HG03378 (cell line): ENCODE measurements around the gene OLFML2B.
A peak's percentile ranks its signal among the peaks of the same experiment; 100 is the strongest.

Source experiments
- ATAC-seq: cut with Tn5 transposase; IDR thresholded peaks from one replicate; pipeline ENCODE4 v1.9.1; 2021; ENCODE audit warnings: mild to moderate bottlenecking, moderate library complexity; ENCODE audit not compliant: unreplicated experiment

The OLFML2B gene

DNA sequence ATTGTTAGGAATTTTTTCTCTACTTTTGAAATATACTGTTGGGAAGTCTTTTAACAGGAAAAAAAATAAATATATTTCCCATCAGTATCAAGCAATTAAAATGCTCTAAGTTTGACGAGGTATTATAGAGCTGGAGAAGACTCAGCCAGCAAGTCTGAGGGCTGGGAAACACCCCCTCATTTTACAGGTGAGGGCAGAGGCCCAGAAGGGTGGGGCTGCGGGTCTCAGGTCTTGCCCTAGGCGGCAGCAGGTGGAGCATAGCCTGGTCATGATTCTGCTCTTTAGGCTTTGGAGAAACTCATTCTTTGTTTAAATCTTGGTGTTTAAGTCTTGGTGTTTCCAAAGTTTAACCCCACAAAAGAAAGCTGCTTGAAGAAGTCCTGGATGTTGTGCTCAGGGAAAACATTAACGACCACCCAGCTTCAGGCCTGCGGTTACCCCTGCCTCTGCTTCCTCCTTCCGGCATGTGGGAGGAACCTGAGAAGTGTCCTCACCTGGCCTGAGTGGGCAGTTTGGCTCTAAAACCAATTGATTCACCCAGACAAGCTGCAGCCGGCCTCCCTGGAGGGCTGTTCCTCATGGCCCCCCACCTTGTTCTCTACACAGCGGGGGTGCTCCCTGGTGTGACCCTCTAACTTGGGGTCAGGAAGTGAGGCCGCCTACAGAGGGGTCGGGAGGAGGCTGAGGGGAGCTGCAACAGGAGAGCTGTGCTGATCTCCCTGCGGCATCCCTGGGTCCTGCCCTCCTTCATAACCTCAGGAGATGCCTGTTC is 41.7 kb downstream of the OLFML2B start:
- no peak for ATAC-seq

DNA sequence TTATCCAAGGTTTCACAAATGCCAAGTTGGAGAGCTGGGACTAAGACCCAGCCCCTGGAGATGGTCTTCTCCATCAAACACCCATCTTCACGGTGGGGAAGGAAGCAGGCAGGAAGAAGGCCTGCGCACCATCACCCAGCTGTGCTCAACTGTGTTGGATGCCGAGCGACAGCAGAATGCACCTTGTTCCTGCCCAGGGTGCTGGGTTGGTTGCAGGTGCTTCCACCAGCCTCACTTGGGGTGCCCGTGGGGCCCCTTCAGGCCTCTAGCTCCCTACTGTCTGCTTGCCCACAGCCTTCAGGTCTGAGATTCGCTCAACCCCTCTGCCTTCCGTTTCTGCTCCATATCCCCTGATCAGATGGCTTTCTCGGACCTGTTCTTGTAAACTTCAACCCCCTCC is 42.5 kb downstream of the OLFML2B start:
- no peak for ATAC-seq

DNA sequence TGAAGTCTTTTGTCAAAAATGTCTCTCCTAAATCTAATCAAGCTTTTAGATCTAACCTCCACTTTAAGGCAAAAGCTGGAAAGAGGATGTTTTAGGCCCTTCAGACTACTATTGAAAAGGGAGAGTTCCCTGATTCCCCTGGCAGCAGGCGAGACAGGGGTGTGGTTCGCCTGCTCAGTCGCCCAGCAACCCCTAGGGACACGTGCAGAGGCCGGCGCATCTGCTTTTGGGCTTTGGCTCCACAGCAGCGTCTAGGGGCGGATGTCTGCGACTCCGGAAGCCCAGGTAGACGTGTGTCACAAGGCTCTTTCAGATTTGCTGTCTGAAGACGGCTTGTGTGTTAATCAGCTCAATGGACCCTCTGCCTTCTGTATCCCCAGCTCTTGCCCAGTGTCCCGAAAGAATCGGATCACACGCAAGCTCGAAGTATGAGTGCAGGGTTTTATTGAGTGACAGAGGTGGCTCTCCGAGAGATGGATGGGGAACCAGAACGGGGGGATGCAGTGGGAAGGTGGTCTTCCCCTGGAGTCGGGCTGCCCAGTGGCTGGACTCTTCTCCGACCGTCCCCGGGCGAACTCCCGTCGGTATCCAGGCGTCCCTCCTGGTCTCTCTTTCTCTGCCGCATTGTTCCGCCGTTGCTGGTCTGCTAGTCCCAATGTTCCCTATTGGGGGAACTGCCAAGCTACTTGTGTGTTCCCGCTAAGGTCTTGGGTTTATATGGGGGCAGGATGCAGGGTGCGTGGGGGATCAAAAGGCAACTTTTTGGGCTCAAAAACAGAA is 45.5 kb downstream of the OLFML2B start:
- no peak for ATAC-seq

DNA sequence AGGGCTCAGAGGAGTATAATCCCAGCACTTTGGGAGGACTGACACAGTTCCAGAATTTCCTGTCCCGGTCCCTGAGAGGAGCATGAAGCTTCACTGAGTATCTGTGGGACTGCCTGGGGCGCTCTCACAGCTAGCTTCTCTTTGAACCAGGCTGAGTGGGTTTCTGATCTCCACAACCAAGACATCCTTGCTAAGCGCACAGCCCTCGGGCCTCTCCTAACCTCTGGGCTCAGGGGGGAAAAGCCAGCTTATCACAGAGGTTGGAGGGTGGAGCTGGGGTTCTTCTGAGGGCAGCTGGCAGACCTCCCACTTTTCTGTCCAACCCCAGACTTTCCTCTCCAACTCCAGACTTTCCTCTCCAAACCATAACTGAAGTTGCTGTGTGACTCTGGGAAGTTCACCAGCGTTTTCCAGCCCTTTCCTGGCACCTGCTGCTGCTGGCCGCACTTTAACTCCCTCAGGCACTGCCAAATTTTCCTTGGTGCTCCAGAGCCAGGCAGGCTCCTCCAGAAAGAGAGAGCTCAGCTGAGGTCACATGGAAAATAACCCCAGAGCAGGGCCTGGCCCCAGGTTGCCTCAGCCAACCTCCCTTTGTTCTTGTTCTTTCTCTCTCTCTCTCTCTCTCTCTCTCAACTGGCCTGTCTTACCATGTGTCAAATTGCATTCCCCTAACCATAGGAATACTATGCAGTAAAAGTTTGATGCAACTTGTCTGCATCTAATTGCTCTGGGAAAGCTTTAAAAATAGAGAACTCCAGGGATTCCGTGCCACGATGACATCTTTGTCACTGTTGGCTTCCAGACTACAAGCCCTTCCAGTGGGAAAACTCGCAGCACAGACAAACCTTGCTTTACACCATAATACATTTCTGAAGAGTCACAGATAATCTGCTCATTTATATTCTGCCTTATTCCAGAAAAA is 49.5 kb downstream of the OLFML2B start:
- ATAC-seq, result no peak

DNA sequence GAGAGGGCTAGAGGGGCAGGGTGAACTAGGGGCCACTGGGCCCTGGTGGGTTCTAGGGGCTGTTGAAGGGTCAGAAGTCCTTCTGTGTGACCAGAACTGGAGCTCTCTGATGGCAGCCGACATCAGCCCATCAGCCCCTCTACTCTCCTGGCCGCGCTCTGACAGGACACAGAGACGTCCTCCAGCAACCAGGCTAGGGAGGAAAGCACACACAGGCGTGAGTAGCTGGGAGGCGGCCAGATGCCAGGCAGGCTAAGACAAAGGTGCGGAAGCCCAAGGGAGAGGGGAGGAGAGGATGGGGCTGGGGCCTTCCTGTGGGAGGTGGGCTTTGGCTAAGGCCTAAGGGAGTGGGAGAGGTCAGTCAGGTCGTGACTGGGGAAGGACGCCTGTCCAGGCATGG is 50.8 kb downstream of the OLFML2B start:
- no peak for ATAC-seq

DNA sequence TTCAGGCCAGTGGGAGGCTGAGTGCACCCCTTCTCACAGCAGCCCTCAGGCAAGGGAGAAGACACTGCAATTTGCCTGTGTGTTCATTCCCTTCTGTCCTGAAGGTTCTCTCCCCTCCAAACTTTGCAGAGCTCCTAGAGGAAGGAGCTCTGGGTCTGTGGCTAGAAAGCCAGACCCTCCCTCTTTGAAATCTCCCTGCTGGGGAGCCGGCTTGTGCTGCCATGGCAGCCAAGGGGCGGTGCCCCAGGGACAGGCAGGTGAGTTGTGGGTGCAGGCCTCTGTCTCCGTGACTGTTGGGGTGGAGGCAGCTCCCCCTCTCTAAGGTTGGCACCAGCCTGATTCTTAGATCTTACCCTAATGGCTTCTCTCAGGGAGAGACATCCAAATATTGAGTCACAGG is 53.0 kb downstream of the OLFML2B start:
- ATAC-seq, result no peak

DNA sequence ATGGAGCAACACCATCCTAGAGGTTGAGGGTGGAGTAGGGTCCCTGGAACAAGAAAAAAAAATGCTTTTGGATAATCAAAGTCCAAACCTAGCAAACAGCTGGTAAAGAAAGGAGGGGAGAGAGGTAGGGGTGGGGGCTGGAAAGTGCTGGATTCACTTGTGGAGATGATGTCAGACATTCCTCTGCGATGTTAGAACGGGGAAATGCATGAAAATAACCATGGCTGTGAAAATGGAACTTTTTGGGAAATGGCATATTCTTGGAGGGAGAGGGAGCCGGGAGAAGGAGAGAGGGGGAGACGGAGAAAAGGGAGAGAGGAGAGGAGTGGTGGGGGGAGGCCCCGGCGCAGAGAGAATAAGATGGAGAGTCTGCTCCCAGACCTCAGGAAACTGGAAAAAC is 53.6 kb downstream of the OLFML2B start:
- ATAC-seq, result no peak

DNA sequence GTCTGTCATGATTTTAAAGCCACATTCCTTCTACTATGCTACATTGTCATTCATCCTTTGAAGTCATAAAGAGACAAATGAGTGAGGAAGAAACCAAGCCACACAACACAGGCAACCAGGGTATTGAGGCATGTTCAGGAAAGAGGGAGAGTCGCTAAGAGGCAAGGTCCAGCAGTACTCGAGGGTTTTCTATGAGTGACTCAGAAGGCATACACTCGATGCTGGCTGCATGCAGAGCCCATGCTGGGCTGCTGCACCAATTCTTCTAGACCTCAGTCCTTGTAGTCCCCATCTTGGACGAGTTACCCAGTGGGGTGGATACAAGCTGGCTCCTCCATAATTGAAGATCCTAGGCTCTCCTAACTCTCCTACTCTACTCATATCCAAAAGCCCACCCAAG is 57.6 kb downstream of the OLFML2B start:
- no peak for ATAC-seq

DNA sequence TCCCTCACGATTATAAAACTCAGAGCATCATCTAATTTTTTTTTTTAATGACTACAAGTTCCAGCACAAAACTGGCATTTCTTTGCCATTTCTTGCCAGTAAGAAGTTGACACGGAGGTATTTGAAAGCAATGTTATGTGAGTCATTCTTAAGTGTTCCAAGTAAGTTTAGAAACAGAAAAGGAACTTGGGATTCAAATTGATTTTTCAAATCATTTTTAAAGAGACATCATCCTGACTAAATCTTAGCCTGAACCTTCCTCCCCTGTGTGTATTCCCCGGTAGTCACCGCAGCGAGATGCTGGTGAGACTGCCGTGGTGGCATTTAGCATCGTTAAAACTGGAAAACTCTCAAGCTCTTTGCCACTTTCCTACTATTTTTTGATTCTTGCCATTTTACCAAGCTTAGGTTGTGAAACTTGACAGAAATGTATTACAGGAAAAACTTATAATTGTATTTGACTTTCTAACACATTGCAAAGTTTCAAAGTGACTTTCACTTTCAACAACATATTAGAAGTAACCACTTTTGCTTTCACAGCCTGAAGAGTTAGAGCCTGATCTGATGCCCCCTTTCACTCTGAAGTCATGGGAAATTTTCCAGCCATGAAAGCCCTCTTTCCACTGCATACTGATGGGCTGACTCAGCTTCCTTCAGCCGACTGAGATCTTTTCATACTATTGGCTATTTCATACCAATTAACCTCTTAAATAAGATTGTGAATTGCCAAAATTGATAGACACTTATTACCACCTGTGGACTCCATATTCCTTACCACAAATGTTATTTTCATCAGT is 61.4 kb downstream of the OLFML2B start:
- ATAC-seq, result peak; percentile 97

DNA sequence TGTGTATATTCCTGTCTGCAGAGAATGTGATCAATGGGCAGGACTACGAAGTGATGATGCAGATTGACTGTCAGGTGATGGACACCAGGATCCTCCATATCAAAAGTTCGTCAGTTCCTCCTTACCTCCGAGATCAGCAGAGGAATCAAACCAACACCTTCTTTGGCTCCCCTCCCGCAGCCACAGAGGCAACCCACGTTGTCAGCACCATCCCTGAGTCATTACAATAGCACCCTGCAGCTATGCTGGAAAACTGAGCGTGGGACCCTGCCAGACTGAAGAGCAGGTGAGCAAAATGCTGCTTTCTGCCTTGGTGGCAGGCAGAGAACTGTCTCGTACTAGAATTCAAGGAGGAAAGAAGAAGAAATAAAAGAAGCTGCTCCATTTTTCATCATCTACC is 65.2 kb downstream of the OLFML2B start:
- no peak for ATAC-seq

DNA sequence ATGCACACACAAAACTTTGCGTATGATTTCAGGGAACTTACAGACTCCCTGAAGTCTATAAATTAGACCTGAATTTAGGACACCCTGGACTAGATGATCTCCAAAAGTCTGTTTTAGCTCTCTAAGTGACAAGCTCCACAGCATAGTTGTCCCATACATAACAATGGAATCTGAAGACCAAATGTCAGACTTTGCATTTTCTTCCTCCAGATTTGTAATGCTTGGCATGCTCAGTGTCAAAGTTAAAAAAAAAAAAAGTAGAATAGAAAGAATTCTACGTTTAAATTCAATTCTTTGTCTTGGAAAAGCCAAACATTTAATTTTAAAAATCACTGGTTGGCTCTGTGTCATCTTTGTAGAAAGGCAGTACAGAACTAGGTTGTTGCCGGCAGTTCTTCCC is 66.7 kb downstream of the OLFML2B start:
- ATAC-seq, result no peak

DNA sequence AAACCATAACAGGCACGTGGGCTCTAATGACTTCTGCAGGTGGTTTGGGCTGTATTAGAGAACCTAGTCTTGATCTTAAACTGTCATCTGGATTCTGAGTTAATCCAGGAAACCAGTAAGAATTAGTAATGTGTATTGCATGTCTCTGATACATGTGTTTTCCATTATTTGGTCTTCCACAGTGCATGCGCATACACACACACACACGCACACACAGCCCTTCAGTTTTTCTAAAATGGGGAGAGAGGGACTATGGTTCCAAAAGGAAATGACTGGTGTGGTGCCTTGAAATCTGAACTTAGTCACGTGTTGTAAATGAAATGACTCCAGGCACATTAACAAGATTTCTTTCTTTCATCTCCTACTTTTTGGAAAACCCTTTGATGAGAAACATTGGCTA is 67.6 kb downstream of the OLFML2B start:
- no peak for ATAC-seq

DNA sequence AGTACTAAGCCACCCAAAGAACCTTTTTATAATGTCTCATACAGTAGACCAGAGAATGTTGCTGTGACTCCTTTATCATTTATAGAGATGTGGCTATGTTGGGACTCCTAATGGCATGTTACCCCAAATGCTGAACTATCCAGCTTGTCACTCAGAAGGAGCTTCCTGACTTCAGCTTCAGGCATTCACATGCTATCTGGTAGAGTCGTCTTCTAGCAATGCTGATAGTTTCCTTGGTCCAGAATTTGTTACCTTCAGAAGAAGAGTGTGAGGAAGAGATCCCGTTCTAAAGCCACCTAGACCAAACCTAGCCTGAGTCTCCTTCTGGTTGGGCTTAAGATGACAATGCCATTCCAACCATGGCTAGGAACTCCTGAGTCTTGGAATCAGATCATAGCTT is 68.1 kb downstream of the OLFML2B start:
- no peak for ATAC-seq

DNA sequence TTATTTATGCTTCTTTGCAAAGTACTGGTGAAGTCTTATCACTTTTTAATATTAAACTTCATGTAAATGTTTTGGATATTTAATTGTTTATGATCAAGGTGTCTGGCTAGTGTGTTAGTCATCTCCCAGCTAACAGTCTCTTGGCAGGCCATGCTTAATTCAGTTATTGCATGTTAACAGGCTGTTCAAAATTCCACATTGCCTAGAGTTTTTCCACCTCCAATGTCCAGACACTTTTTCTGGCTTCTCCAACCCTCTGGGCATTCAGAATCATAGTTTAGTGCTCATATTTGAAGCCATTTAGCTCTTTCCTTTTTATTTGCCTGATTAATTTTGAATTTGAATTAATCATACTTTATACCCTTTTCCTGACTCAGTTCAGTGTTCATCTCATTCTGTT is 69.2 kb downstream of the OLFML2B start:
- ATAC-seq, result no peak

DNA sequence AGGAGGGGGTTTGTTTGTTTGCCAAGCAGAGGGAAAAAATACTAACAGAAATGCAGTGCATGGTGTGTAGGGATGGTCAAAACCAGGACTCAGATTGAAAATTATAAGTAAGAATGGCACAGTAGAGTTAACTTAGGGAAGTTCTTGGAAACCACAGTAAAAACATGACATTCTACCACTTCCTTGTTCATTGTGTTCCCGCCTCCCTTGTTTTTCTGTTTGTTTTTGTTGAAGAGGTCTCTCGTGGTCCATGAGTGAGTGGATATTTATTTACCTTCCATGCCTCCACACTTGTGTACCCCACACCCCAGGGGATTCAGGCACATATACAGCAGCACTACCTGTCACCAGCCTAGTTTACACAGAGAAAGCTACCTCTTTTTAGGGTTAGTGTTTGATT is 69.6 kb downstream of the OLFML2B start:
- no peak for ATAC-seq

DNA sequence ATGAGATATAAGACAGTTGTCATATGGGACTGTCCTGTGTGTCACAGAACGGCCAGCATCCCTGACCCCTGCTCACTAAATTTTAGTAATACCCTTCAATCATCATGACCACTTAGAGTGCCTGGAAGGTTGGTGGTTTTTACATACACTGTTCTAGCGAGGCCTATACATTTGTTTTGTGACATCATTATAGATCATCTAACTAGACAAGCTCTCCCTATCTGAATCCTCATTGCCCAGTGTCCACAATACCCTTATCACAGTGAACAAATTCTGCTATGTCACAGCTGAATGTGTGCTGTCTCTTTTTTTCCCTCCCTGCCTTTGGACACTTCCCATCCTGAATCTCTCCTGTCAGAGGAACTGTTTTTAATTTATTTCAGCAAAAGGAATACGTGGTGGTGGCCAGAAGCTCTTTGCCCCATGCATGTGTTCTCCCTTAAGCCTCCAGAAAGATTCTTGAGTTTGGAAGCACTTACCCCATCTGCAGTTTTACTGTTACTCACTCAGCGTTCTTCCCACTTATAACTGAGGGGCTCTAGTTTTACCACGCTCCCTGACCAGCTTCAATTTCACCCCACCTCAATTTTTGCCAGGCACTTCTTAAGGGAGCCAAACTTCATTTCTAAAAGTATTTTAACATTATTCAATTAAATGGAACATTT is 70.3 kb downstream of the OLFML2B start:
- no peak for ATAC-seq

DNA sequence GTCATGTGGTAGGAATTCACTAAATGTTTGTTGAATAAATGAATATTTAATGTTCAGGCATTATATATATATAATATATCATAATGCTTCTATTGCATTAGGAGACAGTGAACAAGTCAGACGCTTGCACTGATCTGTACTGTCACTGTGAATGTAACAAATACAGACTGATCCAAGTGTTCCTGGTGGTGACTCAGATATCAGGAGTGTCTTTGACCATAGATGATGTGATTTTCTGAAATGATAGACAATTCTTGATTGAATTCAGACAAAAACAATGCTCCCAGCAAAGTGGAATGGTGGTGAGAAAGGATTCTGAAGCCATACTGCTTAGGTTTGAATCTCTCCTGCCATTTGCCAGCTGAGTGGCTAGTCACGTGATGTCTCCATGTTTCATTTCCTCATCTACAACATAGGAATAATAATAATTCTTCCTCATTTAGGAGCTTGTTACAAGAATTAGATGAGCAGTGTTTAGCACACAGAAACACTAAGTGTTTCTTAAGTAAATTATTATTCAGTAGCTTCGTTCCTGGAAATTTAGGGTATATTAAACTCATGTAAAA is 71.0 kb downstream of the OLFML2B start:
- no peak for ATAC-seq

DNA sequence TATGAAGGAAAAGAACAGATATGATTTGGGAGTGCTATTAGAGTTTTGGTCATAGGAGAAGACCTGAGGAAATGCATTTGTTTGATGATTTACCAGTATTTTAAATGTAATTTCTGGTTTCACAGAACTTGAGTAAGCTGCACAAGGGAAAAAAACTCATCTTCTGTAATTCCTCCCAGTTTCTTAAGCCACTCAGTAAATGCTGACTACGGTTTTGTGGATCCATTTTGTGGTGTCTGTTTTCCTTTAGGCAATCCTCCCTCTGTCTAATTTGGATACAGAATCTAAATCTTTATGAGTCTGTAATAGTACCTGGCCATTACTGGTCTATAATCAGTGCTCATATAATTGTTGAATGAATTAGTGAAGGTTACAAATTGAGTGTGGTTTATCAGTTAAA is 72.0 kb downstream of the OLFML2B start:
- ATAC-seq, result no peak

DNA sequence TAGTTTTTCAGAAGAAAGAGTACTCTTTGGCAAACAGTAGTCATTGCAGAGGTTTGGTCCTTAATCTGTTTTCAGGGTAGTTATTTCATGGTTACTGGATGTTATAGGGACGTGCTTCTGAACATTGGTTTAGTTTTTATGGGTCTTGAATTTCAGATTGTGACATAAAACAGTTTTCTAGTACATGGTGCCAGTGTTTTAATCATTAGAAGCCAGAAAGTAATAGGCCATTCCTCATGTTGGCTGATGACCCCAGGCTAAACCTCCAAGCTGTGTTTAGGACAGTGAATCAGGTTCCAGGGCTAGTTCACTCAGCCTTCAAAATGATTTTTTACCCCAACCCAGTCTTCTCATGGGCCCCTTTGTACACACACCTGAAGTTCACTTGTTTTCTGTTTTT is 73.3 kb downstream of the OLFML2B start:
- ATAC-seq, result no peak

DNA sequence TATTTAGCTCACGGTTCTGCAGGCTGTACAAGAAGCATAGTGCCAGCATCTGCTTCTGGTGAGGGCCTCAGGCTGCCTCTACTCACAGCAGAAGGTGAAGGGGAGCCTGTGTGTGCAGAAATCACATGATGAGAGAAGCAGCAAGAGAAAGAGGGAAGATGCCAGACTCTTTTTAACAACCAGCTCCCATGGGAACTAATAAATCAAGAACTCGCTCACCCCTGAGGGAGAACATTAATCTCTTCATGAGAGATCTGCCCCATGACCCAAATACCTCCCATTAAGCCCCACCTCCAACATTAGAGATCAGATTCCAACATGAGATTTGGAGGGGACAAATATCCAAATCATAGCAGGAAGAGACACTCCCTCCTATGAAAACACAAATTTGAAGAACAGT is 74.1 kb downstream of the OLFML2B start:
- ATAC-seq, result no peak
